Frontal cortex (tissue), 4 donors: ENCODE measurements around the gene XAF1. TPM values are rescaled to one million over a fixed set of nuclear protein-coding genes. Genes with fewer than 3 reads are reported as not detected.
"Not testable (repeated sequence)": the region's sequence is repeated elsewhere in the genome, so short reads cannot be mapped to it uniquely, and the experiment has no call there.

Source experiments
- DNase-seq, 2 donors: peaks; one replicate each; pipeline ENCODE4 v3.0.0; 2012; ENCODE audit warnings: low spot score in 2 of 2
- FAIRE-seq: peaks from 2 replicates; lab custom pipeline; 2012; peaks lifted over from hg19 to GRCh38; lab: Jason Lieb, UNC
- small RNA-seq: library from RNA; depleted of rRNA; stranded (forward); fragments of <200 nt; gene quantifications from one replicate; pipeline ENCODE3, GENCODE V24; 2014
- total RNA-seq: library from RNA; depleted of rRNA; stranded (reverse); fragments of >200 nt; gene quantifications from one replicate; pipeline ENCODE4 v1.2.3, GENCODE V29; 2014
- donor health status: control.
- donor health status: control.
- donor health status: control.

The XAF1 gene
- total RNA-seq, 1 donor from 2014 or later: 2.0 TPM

DNA sequence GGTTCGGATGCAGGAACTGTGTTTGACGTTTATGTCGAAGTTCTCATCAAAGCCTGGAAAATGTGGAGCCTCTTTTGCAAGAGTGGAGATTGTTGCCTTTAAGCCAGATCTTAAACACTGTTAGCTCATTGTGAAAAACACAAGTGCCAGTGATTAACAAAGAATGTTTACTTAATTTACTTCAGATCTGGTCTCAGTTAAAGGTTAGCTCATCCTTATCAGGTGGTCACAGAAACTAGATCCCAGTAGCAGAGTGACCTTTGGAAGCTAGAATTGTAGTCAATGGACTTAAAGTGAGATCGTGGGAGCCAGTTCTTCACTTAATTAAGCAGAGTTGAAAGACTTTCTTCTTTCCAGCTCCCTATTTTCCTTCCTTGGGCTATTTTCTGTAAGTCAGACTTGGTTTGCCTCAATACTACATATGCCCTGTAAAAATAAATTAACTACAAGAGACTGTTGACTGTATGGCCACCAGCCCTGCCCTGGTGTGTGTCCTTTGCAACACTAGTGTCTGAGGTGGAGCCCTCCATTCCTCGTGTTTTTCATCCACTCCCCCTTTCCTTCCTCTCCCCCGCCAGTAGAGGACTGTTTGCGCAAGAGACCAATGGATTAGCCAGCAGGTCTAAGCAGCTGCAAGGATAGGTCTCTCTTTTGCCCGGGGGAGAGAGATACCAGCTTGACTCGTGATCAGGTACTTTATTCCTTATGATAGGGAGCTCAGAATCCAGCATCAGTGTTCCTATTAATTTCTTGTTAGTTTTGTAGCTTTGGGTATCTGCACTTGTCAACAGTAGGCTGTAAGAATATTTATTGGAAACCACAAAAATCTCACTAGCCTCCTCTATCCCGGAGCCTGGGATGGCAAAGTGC, 40.4 kb downstream of the XAF1 start:
- DNase-seq: no peak
- FAIRE-seq: no peak

DNA sequence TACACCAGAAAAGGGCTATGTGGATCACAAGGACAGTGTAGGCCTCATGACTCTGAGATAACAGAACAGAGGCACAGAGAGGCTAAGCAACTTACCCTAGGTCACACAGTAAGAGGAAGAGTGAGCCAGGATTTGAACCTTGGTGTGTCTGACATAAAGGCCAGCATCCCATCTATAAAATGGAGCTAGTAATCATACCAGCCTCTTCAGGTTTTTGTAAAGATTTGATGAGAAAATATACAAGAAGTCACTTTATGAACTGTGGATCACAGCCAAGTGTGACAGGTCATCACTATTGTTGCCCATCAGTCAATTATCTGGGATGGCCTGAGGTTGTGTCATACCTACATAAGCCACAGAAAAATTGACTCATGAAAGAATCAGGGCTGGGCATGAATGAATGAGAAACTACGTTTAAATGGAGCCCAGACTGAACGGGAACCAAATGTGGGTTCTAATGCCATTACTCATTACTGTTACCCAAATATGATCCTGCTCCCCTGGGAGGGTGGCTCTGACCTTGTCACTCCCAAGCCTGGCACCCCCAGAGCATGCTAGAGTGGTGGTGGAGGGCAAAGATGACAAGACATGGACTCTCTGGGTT, 41.1 kb downstream of the XAF1 start:
- FAIRE-seq (no peak), DNase-seq (no peak)

DNA sequence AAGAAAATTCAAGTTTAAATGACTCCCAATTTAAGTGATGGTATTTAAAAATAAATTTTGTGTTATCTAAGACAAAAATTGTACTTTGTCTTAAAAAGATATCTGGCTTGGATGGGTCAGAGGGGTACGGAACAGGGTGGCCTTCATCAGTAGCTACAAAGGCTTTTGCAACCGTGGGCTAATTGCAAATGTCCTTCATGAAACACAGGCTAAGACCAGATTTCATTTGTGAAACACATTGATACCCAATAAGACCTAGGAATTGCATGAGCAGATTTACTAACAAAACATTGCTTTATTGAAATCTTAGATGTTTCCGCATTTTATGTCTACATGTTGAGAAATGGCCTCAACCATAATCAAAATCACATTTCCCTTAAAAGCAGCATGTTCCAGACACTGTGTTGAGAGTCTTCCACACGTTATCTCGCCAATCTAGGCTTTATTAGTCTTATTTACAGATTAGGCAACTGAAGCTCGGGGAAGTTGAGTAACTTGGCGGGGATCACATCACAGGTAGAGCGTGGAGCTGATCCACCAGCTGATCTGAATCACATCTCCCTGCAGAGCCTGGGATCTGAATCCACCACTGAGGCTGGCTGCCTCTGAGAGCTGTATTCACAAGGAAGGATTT, 42.0 kb downstream of the XAF1 start:
- DNase-seq: no peak

DNA sequence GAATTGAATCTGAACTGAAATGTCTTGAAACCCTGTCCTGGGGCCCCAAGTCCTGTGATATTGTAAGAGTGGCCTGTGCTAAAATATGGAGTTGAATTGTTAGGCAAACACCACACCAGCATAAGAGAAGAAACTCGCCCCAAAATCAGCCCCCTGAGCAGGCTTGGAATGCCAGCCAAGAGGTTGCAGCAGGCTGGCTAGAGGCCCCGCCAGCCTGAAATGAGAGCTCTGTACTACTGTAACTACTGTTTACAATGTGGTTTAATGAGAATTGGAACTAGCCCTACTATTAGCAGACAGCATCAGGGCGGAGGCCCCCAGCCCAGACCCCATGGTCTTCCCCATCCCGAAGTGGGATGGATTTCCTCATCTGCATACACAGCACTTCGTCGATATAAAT, 43.9 kb downstream of the XAF1 start:
- FAIRE-seq: no peak
- no peak for DNase-seq

More for the DNA sequence above, 42.0 kb downstream of the XAF1 start:
- FAIRE-seq: no peak

DNA sequence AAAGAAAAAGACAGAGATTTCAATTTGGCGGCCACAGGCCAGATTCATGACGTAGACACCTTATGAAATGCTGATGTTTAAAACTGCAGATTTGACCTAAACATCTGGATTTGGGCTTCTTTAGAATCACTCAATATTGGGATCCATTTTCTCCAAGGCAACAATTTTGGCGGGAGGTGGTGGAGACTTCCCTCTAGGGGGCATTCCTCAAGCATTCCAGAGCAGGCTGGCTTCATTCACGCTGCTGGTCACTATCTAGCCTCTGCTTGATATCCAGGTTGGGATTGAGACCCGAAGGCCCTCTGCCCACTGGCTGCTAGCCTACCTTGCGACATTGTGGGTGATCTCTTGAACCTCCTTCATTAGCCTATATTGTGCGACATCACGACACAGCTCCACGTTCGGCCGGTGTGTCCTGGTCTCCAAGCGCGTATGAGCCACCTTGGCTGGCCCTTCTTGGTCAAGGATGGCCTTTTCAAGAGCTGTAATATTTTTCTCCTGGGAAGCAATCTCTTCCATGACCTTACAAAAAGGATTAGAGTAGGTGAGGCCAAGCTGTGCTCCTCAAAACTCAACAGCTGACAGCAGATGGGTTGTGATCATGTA, 44.7 kb downstream of the XAF1 start:
- FAIRE-seq (no peak), DNase-seq (no peak)

DNA sequence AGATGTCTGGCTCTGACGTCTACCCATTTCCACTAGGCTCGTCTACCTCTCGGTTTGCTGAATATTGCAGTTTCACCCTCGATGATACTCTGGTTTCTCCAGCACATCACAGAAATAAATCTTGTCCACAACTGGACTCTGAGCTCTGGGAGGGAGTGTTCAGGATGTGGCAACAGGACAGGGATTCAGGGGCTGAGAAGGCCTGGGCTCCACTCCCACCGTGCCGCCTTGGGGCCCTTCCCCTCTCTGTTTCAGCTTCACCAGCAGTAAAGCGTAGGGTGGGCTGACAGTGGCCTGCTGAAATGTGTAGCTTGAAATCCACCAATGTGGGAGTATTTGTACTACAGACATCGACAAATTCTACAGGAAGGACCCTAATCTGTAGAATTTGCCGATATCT, 55.7 kb downstream of the XAF1 start:
- FAIRE-seq: no peak
- no peak for DNase-seq

DNA sequence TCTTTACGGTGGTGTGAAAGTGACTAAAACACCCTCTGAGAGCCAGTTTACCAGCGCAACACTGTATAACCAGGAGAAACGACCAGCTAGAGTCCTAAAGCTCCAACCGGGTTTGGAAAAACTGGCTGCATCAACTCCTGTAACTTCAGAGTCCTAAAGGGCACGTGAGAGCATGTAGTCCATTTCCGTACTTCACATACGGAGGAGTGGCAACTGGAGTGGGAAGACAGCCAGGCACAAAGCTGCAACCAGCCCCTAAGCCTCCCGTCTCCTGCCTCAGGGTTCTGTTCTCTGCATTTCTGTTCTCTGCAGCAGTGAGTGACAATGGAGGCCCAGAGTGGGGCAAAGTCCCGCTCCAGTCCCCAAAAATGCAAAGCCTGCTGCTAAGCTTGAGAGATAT, 56.4 kb downstream of the XAF1 start:
- FAIRE-seq (no peak), DNase-seq (no peak)

DNA sequence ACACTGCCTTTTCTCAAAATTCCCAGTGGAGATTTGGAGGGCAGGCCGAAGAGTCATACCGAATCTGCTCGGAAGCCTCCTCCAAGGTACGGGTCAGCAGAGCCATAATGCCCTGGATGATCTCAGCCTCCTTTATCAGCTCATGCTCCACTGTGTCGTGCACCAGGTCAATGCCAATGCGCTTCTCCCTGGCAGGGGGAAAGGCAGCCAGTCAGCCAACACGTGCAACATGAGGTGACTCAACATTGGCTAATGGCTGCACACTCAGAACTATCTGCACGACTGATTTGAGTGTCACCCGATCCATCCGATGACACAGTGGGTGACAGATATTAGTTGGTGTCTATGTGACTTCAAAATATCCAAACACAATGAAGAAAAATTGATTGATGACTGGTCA, 59.9 kb downstream of the XAF1 start:
- no peak for FAIRE-seq
- no peak for DNase-seq

DNA sequence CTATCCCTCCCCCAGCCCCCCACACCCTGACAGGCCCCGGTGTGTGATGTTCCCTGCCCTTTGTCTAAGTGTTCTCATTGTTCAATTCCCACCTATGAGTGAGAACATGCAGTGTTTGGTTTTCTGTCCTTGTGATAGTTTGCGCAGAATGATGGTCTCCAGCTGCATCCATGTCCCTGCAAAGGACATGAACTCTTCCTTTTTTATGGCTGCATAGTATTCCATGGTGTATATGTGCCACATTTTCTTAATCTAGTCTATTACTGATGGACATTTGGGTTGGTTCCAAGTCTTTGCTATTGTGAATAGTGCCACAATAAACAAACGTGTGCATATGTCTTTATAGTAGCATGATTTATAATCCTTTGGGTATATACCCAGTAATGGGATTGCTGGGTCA, 60.5 kb downstream of the XAF1 start:
- not testable (repeated sequence) for DNase-seq, FAIRE-seq

DNA sequence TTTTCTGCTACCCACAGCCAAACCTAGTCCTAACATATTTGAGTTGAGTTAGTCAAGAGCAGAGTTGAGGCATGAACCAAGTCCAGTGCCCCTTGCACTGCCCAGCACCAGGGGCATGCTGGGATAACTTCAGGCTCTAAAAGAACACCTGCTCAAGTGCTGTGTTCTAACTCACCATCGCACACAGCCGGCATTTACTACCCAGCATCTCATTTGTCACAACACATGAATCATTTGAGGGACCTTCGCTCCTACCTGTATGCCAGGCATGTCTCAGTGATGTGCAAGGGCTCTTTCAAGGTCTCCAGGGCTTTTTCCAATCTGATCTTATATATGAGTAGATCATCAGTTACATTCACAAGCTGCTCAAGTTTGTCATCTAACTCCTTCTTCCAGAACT, 63.1 kb downstream of the XAF1 start:
- FAIRE-seq (no peak), DNase-seq (no peak)

DNA sequence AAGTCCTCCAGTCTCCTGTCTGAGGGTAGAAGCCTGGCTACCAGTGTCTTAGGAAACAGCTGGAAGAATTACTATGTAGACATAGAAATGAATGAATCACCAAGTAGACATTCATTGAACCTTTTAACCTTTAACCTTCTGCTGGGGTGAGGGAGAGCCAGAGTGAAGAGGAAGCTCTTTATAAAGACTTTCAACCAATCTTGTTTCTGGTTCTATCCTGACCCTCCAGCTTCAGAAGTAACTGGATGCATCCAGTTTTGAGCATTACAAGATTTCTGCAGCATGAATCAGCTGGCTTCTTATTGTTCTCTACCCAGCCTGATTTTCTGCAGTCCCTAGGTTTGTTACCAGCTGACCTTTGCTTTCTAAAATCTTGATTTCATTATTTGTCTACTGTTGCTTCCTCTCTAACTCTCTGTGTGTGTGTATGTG, 67.2 kb downstream of the XAF1 start:
- DNase-seq (no peak), FAIRE-seq (no peak)

Small RNA genes lying within 50 kb of the gene (small RNA-seq; reads per million reads assigned to genes)
- gene AC004706.2: not detected

Other genes starting within 250 kb of the XAF1 start
- gene PITPNM3, start 199.5 kb upstream of the XAF1 start, total RNA-seq: 10.6 TPM
- gene KIAA0753, start 115.3 kb upstream of the XAF1 start, total RNA-seq: 26.5 TPM
- gene TXNDC17, start 115.0 kb upstream of the XAF1 start, total RNA-seq: 26.9 TPM
- 19.2 TPM for gene MED31, start 104.4 kb upstream of the XAF1 start, total RNA-seq
- 2.9 TPM for gene C17orf100, start 104.3 kb upstream of the XAF1 start, total RNA-seq
- 0.41 TPM for gene SLC13A5, start 42.7 kb upstream of the XAF1 start, total RNA-seq
- not detected for gene FBXO39, start 20.2 kb downstream of the XAF1 start, total RNA-seq
- gene TEKT1, start 75.7 kb downstream of the XAF1 start, total RNA-seq: 0.41 TPM
- under 0.01 TPM for gene ALOX12, start 240.0 kb downstream of the XAF1 start, total RNA-seq